PC-9 (cell line): ENCODE data around the gene NOPCHAP1. TPM values are rescaled to one million over a fixed set of nuclear protein-coding genes. Genes with fewer than 3 reads are reported as not detected.

Experiments
- BruUV-seq: library from RNA; stranded (reverse); fragments of 400-500 nt; replicated peaks from 2 replicates; lab custom pipeline; 2021; lab: Mats Ljungman, UMichigan
- CTCF ChIA-PET: fragments of 300-600 bp; sonication (Branson Sonifier 250); formaldehyde crosslinking; loops from one replicate; lab custom pipeline; 2022; ENCODE audit warnings: antibody characterized with exemption; lab: Charles Lee
- POLR2A ChIA-PET: fragments of 300-600 bp; sonication (Branson Sonifier 250); formaldehyde crosslinking; loops from one replicate; lab custom pipeline; 2022; ENCODE audit warnings: antibody characterized with exemption; ENCODE audit not compliant: unreplicated experiment; lab: Charles Lee
- DNase-seq, 2 experiments: peaks; one replicate each; pipeline versions ENCODE4 v3.0.0 to v3.0.0-alpha.2; 2015 to 2022; ENCODE audit warnings: mixed read lengths in 1 of 2
- H2AFZ ChIP-seq: fragments of 200-600 bp; sonication (generic); 2 replicates; pipeline ENCODE4 v1.8.1; 2017; ENCODE audit warnings: antibody characterized with exemption
- H3F3A ChIP-seq: fragments of 200-600 bp; sonication (generic); 2 replicates; pipeline ENCODE4 v1.8.1; 2017; ENCODE audit warnings: antibody characterized with exemption, mild to moderate bottlenecking, low read depth; ENCODE audit not compliant: insufficient read depth
- H3K27ac ChIP-seq: fragments of 200-600 bp; sonication (generic); 2 replicates; pipeline ENCODE4 v1.6.1; 2016; ENCODE audit warnings: mixed run types
- H3K27me3 ChIP-seq: fragments of 200-600 bp; sonication (generic); 2 replicates; pipeline ENCODE4 v1.6.1; 2016; ENCODE audit warnings: low read depth, mixed run types; ENCODE audit not compliant: insufficient read depth
- H3K36me3 ChIP-seq: fragments of 200-600 bp; sonication (generic); 2 replicates; pipeline ENCODE4 v1.6.1; 2016; ENCODE audit warnings: low read depth, mixed run types
- H3K4me1 ChIP-seq: fragments of 200-600 bp; sonication (generic); replicated peaks from 2 replicates; pipeline ENCODE4 v1.6.1; 2016; ENCODE audit warnings: mixed run types; ENCODE audit not compliant: insufficient read depth
- H3K4me2 ChIP-seq: fragments of 200-600 bp; sonication (generic); 2 replicates; pipeline ENCODE4 v1.6.1; 2017; ENCODE audit warnings: mixed run types
- H3K4me3 ChIP-seq: fragments of 200-600 bp; sonication (generic); 2 replicates; pipeline ENCODE4 v1.6.1; 2016; ENCODE audit warnings: mixed run types
- H3K79me2 ChIP-seq: fragments of 200-600 bp; sonication (generic); 2 replicates; pipeline ENCODE4 v1.6.1; 2017; ENCODE audit warnings: low read depth, mixed run types
- H3K9me2 ChIP-seq: fragments of 200-600 bp; sonication (generic); 2 replicates; pipeline ENCODE4 v1.8.1; 2017; ENCODE audit warnings: mild to moderate bottlenecking; ENCODE audit not compliant: insufficient read depth
- H3K9me3 ChIP-seq: fragments of 200-600 bp; sonication (generic); 2 replicates; pipeline ENCODE4 v1.8.1; 2016; ENCODE audit warnings: low read depth; ENCODE audit not compliant: insufficient read depth
- H4K20me1 ChIP-seq: fragments of 200-600 bp; sonication (generic); 2 replicates; pipeline ENCODE4 v1.8.1; 2017; ENCODE audit not compliant: insufficient read depth
- EZH2 ChIP-seq: fragments of 200-600 bp; sonication (generic); IDR thresholded peaks from 2 replicates; pipeline ENCODE4 v1.8.0; 2017; ENCODE audit warnings: antibody characterized with exemption, low read depth
- intact Hi-C: fragments of 100-400 bp; cut with micrococcal nuclease; formaldehyde crosslinking; loops from one replicate; pipeline ENCODE4 v1.10.0; 2022; ENCODE audit not compliant: unreplicated experiment
- total RNA-seq: library from RNA; stranded (reverse); gene quantifications from 2 replicates; pipeline ENCODE4 v1.2.3, GENCODE V29; 2021
- TF ChIP-seq, protein P1 (sequence below): fragments of 200-600 bp; sonication (generic); conservative IDR thresholded peaks from 2 replicates; pipeline ENCODE4 v1.6.1; 2017; ENCODE audit warnings: mixed run types, antibody characterized with exemption, mild to moderate bottlenecking, moderate library complexity

The NOPCHAP1 gene
- total RNA-seq, 1 experiment from 2014 or later, result 20.1 TPM

DNA sequence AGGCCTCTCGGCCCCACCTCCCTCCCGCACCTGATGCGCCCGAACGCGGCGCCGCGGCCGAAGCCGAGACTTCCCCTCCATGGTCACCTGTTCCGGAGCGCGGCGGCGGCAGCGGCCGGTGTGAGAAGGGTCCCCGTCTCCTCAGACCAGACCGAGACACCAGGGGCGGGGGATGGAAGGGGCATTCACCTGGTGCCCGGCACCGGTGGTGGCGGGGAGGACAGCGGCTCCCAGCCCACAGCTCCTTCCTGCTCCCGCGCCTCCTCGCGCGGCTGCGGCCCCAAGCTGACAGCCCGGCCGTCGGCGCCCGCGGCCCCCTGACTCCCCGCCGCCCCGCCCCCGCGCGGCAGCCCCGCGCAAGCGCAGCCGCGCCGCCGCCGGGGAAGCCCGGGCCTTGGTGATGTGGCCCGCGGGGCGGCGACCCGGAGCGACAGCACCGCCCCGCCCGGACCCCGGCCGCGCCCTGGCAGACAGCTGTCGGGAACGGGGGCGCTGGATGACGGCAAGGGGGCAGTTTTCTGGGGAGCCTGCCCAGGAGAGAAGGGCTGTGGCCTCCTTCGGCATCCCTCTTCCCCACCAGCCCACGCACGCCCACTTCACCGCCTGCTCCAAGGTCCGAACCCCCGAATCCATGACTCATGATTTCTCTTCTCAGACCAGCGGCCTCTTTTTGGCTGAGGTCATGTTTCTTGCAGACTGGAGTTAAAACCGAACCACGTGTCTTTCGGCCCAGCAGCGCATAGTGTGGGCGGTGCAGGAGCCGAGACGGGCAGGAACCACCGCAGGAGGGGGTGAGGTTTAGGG, 27.9 kb upstream of the NOPCHAP1 start, which contains the start of gene SLC41A2:
TSS of gene SLC41A2 (minus strand) at position 290 of the 804 bp plus-strand sequence. CDS start 29,763 bp downstream, outside the sequence.
- H3K36me3 ChIP-seq, result no peaks in the 10 kb centered on the region
- peak within 1 kb of the TSS; percentile 75 for H3K4me2 ChIP-seq
- H3K79me2 ChIP-seq, result peaks cover 6% of the 10 kb centered on the region; the same call in 1 of the 2 replicates
- POLR2A ChIA-PET, result interaction anchor here (0.7 kb wide), 2 partner anchors 80 to 1064 kb away, joined by 3 to 7 read pairs; no protein-coding TSS in a partner anchor
- peak within 1 kb of the TSS; percentile 80 for H3K4me3 ChIP-seq
- H3K9me3 ChIP-seq, result no peaks in the 10 kb centered on the region
- CTCF ChIA-PET, result no interaction called here
- no peak for TF ChIP-seq EZH2
- TF ChIP-seq, protein P1, sequence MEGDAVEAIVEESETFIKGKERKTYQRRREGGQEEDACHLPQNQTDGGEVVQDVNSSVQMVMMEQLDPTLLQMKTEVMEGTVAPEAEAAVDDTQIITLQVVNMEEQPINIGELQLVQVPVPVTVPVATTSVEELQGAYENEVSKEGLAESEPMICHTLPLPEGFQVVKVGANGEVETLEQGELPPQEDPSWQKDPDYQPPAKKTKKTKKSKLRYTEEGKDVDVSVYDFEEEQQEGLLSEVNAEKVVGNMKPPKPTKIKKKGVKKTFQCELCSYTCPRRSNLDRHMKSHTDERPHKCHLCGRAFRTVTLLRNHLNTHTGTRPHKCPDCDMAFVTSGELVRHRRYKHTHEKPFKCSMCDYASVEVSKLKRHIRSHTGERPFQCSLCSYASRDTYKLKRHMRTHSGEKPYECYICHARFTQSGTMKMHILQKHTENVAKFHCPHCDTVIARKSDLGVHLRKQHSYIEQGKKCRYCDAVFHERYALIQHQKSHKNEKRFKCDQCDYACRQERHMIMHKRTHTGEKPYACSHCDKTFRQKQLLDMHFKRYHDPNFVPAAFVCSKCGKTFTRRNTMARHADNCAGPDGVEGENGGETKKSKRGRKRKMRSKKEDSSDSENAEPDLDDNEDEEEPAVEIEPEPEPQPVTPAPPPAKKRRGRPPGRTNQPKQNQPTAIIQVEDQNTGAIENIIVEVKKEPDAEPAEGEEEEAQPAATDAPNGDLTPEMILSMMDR, result peak; percentile 31; the same call in 1 of the 2 replicates
- peak within 1 kb of the TSS; percentile 91 for H2AFZ ChIP-seq
- H3K9me2 ChIP-seq, result no peaks in the 10 kb centered on the region
- H4K20me1 ChIP-seq, result no peaks in the 10 kb centered on the region
- H3K27me3 ChIP-seq, result no peaks in the 10 kb centered on the region
- H3K27ac ChIP-seq, result peak within 1 kb of the TSS; percentile 51
- peaks cover 16% of the 10 kb centered on the region; the same call in 1 of the 2 replicates for H3F3A ChIP-seq
- TSS peak; percentile 87 for BruUV-seq
- intact Hi-C loops, result loop anchor here (5.0 to 10.0 kb wide), 4 partner anchors 94 to 603 kb away; no protein-coding TSS in a partner anchor
- peaks cover 32% of the 10 kb centered on the region for H3K4me1 ChIP-seq
- DNase-seq, result peak; percentile 85 to 90

DNA sequence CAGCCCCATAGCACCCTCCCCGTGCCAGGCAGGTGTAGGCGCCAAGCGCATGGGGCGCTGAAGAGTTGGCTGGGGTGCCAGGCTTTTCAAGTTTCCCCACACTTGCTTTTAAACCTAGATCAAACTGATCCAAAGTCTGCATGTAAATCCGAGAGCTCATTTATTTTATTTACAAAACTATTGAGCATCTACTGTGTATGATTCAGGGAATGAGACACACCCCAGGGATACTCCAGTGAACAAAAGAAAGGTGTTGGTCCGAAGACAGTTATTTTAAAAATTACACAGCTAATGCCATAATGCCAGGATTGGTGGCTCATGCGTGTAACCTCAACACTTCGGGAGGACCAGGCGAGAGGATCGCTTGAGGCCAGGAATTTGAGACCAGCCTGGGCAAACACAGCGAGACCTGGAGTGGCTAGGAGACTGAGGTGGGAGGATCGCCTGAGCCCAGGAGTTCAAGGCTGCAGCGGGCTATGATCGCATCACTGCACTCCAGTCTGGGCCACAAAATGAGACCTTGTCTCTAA, 27.2 kb upstream of the NOPCHAP1 start:
- Histone ChIP-seq H3K27ac (peak overlapping the region; percentile 51), H2AFZ (peak overlapping the region; percentile 79), H3K9me3 (no peaks in the 10 kb centered on the region), H3K4me3 (peak overlapping the region; percentile 80), H3K9me2 (no peaks in the 10 kb centered on the region), H3K36me3 (no peaks in the 10 kb centered on the region), H3K79me2 (peaks cover 6% of the 10 kb centered on the region; the same call in 1 of the 2 replicates), H3F3A (peaks cover 16% of the 10 kb centered on the region; the same call in 1 of the 2 replicates), H3K27me3 (no peaks in the 10 kb centered on the region), H3K4me1 (peaks cover 25% of the 10 kb centered on the region), H3K4me2 (peak overlapping the region; percentile 75), H4K20me1 (no peaks in the 10 kb centered on the region)
- TF ChIP-seq EZH2, result no peak
- TF ChIP-seq, protein P1, result 0 out of 2 replicates have a peak, but pooled peaks have one; percentile 34
- BruUV-seq, result no TSS peak
- intact Hi-C loops, result loop anchor here (1.0 to 10.0 kb wide), 5 partner anchors 27 to 604 kb away; partner anchors contain the start of gene NOPCHAP1
- ChIA-PET CTCF (no interaction called here), POLR2A (interaction anchor here (0.5 to 0.7 kb wide), 2 partner anchors 79 to 621 kb away, joined by 3 to 7 read pairs; no protein-coding TSS in a partner anchor)
- peak in 1 of 2 experiments; percentile 27 for DNase-seq

DNA sequence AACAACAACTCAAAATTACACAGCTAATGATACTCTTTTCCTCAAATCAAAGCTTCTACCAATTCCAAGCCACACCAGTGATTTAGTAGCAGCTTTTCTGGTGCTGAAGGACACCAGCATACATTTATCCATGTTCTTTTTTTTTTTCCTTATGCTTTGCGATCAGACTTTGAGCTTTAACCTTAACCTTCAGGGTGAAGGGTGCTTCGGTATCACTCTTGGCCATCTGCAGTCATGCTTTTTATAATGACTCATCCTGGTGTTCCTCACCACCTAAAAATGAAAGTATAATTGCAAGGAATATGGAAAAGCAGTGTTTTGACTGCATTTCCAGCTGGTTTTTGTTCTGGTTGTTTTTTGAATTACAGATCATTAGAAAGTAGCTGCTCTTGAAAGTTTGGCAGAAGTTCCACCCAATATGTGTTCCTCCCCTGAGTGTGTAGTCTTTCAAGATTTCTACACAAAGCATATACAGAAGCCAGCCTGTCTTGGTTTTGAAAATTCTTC, 26.7 kb upstream of the NOPCHAP1 start:
- peak overlapping the region; percentile 75 for H3K4me2 ChIP-seq
- TF ChIP-seq EZH2, result no peak
- TF ChIP-seq, protein P1, result no peak
- intact Hi-C loops, result loop anchor here (1.0 to 10.0 kb wide), 5 partner anchors 27 to 605 kb away; partner anchors contain the start of gene NOPCHAP1
- peak overlapping the region; percentile 80 for H3K4me3 ChIP-seq
- H3K9me2 ChIP-seq, result no peaks in the 10 kb centered on the region
- H3K9me3 ChIP-seq, result no peaks in the 10 kb centered on the region
- peak overlapping the region; percentile 51 for H3K27ac ChIP-seq
- no peaks in the 10 kb centered on the region for H3K36me3 ChIP-seq
- H3K4me1 ChIP-seq, result peaks cover 25% of the 10 kb centered on the region
- H3K27me3 ChIP-seq, result no peaks in the 10 kb centered on the region
- H2AFZ ChIP-seq, result peak overlapping the region; percentile 79; the same call in 1 of the 2 replicates
- BruUV-seq, result no TSS peak
- peaks cover 6% of the 10 kb centered on the region; the same call in 1 of the 2 replicates for H3K79me2 ChIP-seq
- no peaks in the 10 kb centered on the region for H4K20me1 ChIP-seq
- peak in 1 of 2 experiments; percentile 55 for DNase-seq
- H3F3A ChIP-seq, result peaks cover 16% of the 10 kb centered on the region; the same call in 1 of the 2 replicates
- ChIA-PET POLR2A (interaction anchor here (0.5 to 0.6 kb wide), 4 partner anchors 371 to 691 kb away, joined by 3 to 22 read pairs (median 4); no protein-coding TSS in a partner anchor), CTCF (no interaction called here)
